GM18867 (cell line): ENCODE data around the gene CTNNA3.

Experiments
- ATAC-seq: cut with Tn5 transposase; IDR thresholded peaks from one replicate; pipeline ENCODE4 v1.9.1; 2021; ENCODE audit warnings: mild to moderate bottlenecking, moderate library complexity; ENCODE audit not compliant: unreplicated experiment

CTNNA3 gene

GRCh38 chr10:66045859-66046258 lies 1650.1 kb downstream of the CTNNA3 start:
- no peak for ATAC-seq

GRCh38 chr10:66041771-66042170 lies 1654.2 kb downstream of the CTNNA3 start:
- ATAC-seq: no peak

GRCh38 chr10:66038623-66039022 lies 1657.4 kb downstream of the CTNNA3 start:
- no peak for ATAC-seq

GRCh38 chr10:66026321-66026720 lies 1669.7 kb downstream of the CTNNA3 start:
- no peak for ATAC-seq

- no peak for ATAC-seq
Observed at GRCh38 chr10:66025186-66025585, 1670.8 kb downstream of the CTNNA3 start.

GRCh38 chr10:66021423-66021822 lies 1674.6 kb downstream of the CTNNA3 start:
- ATAC-seq: no peak

GRCh38 chr10:66008221-66008620 lies 1687.8 kb downstream of the CTNNA3 start:
- no peak for ATAC-seq

- ATAC-seq: no peak
Observed at GRCh38 chr10:66006411-66006810, 1689.6 kb downstream of the CTNNA3 start.

GRCh38 chr10:65993451-65993850 lies 1702.5 kb downstream of the CTNNA3 start:
- ATAC-seq: peak; percentile 64

GRCh38 chr10:65968871-65969270 lies 1727.1 kb downstream of the CTNNA3 start:
- ATAC-seq: peak; percentile 46

GRCh38 chr10:65968437-65968836 lies 1727.6 kb downstream of the CTNNA3 start:
- no peak for ATAC-seq

GRCh38 chr10:65964205-65964604 lies 1731.8 kb downstream of the CTNNA3 start:
- ATAC-seq: no peak

GRCh38 chr10:65952086-65952485 lies 1743.9 kb downstream of the CTNNA3 start:
- no peak for ATAC-seq

- peak; percentile 70 for ATAC-seq
Observed at GRCh38 chr10:65950075-65950474, 1745.9 kb downstream of the CTNNA3 start.

GRCh38 chr10:65949526-65949925 lies 1746.5 kb downstream of the CTNNA3 start:
- no peak for ATAC-seq

- no peak for ATAC-seq
Observed at GRCh38 chr10:65945061-65945460, 1750.9 kb downstream of the CTNNA3 start.

- no peak for ATAC-seq
Observed at GRCh38 chr10:65943451-65943850, 1752.5 kb downstream of the CTNNA3 start.

- ATAC-seq: no peak
Observed at GRCh38 chr10:65940816-65941662, 1755.0 kb downstream of the CTNNA3 start.

- ATAC-seq: no peak
Observed at GRCh38 chr10:65940105-65940504, 1755.9 kb downstream of the CTNNA3 start.

GRCh38 chr10:65931291-65932070 lies 1764.5 kb downstream of the CTNNA3 start:
- no peak for ATAC-seq

GRCh38 chr10:65911151-65911835 lies 1784.7 kb downstream of the CTNNA3 start:
- no peak for ATAC-seq
